RWPE1 (cell line): Measurements from ENCODE around the gene LRRC47.

Experiments used
- CTCF ChIA-PET: fragments of 350-600 bp; sonication (Branson Sonifier 250); formaldehyde crosslinking; extraction: SDS; loops from one replicate; lab custom pipeline; 2021; lab: Yijun Ruan, JAX
- POLR2A ChIA-PET: fragments of 400-600 bp; formaldehyde crosslinking; extraction: SDS; loops from one replicate; lab custom pipeline; 2020; ENCODE audit warnings: antibody characterized with exemption; ENCODE audit not compliant: low non-redundant PET; lab: Yijun Ruan, JAX
- DNase-seq: peaks from one replicate; pipeline ENCODE4 v3.0.0; 2012; ENCODE audit warnings: low spot score
- H3K27ac ChIP-seq: fragments of 450-650 bp; 2 replicates; pipeline ENCODE4 v1.5.1; 2017
- TF ChIP-seq, protein P1 (sequence below): fragments of 450-650 bp; conservative IDR thresholded peaks from 2 replicates; pipeline ENCODE4 v1.5.1; 2017; ENCODE audit warnings: low read depth, mild to moderate bottlenecking

The LRRC47 gene

DNA sequence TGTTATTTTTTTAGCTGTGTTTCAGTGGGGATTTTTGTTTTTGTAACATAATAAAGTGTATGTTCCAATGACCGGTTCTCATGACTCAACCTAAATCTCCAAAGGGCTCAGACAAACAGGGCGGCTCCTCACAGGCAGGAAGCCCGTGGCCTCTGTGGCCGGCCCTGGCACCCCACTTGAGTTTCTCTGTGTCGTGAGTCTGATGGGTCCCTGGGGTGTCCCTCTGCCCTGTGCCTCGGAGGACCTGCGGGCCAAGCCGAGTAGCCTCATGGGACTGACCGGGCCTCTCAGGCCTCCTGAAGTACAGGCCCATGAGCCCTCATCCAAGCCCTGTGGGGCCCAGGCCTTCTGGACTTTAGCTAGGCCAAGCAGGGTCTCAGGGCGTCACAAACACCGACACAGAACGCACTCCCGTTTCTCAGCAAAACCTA is 60.2 kb downstream of the LRRC47 start:
- DNase-seq: no peak
- TF ChIP-seq, protein P1, sequence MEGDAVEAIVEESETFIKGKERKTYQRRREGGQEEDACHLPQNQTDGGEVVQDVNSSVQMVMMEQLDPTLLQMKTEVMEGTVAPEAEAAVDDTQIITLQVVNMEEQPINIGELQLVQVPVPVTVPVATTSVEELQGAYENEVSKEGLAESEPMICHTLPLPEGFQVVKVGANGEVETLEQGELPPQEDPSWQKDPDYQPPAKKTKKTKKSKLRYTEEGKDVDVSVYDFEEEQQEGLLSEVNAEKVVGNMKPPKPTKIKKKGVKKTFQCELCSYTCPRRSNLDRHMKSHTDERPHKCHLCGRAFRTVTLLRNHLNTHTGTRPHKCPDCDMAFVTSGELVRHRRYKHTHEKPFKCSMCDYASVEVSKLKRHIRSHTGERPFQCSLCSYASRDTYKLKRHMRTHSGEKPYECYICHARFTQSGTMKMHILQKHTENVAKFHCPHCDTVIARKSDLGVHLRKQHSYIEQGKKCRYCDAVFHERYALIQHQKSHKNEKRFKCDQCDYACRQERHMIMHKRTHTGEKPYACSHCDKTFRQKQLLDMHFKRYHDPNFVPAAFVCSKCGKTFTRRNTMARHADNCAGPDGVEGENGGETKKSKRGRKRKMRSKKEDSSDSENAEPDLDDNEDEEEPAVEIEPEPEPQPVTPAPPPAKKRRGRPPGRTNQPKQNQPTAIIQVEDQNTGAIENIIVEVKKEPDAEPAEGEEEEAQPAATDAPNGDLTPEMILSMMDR: no peak
- H3K27ac ChIP-seq: peak overlapping the region; percentile 76
- ChIA-PET CTCF (no interaction called here), POLR2A (no interaction called here)

- CTCF ChIA-PET: no interaction called here
Measured at GRCh38 chr1:3735688-3736087, 60.6 kb downstream of the LRRC47 start.

DNA sequence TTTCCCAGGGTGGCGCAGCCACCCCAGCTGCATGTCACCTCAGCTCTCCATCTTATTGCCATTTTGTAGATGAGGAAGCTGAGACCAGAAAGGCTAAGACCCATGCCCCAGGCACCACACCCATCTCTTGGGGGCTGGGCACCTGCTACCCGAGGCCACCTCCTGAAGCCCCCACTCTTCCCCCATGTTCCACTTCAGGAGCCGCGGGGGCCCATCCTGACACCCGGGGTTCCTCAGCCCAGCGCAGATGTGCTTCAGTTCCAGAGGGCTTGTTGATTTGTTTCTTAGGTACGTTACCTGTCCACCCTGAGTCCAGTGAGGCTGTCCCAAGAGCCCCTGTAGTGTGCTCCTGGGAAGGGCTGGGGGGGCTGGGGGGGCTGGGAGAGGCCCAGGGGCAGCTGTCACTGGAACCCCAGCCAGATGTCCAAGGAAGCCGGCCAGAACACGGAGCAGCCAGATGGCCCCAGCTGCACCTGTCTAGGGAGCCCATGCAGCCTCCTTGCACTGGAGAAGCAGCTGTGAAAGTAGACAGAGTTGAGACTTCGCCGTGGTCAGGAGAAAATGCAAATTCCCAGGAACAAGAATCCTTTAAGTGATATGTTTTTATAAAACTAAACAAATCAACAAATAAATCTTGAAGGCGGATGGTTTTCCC is 61.1 kb downstream of the LRRC47 start:
- no peak for DNase-seq
- CTCF ChIA-PET: interaction anchor here (0.6 kb wide), 1 partner anchor 20 kb away, joined by 3 read pairs; no protein-coding TSS in a partner anchor
- H3K27ac ChIP-seq: peak overlapping the region; percentile 76

More at GRCh38 chr1:3735688-3736087, 60.6 kb downstream of the LRRC47 start:
- DNase-seq: no peak
- TF ChIP-seq, protein P1: no peak
- peak overlapping the region; percentile 76 for H3K27ac ChIP-seq
- POLR2A ChIA-PET: no interaction called here

GRCh38 chr1:3734602-3735001 is 61.7 kb downstream of the LRRC47 start:
- H3K27ac ChIP-seq: peak overlapping the region; percentile 76
- no peak for DNase-seq
- POLR2A ChIA-PET: no interaction called here
- CTCF ChIA-PET: interaction anchor here (0.6 to 0.7 kb wide), 2 partner anchors 20 to 170 kb away, joined by 3 to 4 read pairs; no protein-coding TSS in a partner anchor
- TF ChIP-seq, protein P1: no peak

More for the DNA sequence above, 61.1 kb downstream of the LRRC47 start:
- POLR2A ChIA-PET: no interaction called here
- TF ChIP-seq, protein P1: no peak

DNA sequence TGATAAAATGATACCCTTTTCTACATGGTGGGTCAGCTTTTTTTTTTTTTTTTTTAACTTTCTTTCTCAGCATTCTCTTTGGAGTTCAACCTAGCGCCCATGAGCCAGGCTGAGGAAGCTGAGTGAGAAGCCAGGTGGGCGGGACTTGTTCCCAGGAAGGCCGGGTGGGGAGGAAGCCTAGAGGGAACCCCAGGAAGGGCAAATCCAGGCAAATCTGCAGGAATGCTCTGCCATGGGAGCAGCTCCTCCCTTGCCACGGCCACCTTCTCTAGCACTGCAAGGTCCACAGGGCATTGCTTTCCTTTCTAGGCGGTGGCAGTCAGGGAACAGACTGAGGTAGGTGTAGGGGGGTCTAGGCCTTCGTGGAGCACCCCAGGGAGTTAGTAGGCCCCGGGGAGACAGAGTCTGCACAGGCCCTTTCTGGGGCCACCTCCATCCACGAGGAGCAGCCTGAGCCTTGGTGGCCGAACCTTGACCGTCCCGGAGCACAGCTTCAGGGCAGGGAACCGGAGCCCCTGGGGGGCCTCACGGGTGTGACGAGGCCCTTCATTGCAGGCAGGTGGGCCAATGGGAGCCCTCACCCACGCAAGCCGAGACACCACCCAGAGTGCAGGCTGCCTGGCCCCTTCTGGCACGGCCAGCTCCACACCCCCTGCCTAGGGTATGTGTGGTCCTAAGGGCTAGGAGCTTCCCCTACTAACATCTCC is 62.3 kb downstream of the LRRC47 start:
- CTCF ChIA-PET: interaction anchor here (0.7 kb wide), 1 partner anchor 169 kb away, joined by 4 read pairs; no protein-coding TSS in a partner anchor
- TF ChIP-seq, protein P1: no peak
- POLR2A ChIA-PET: interaction anchor here (0.6 kb wide), 1 partner anchor 135 kb away, joined by 4 read pairs; no protein-coding TSS in a partner anchor
- no peak for DNase-seq
- peak overlapping the region; percentile 76 for H3K27ac ChIP-seq

DNA sequence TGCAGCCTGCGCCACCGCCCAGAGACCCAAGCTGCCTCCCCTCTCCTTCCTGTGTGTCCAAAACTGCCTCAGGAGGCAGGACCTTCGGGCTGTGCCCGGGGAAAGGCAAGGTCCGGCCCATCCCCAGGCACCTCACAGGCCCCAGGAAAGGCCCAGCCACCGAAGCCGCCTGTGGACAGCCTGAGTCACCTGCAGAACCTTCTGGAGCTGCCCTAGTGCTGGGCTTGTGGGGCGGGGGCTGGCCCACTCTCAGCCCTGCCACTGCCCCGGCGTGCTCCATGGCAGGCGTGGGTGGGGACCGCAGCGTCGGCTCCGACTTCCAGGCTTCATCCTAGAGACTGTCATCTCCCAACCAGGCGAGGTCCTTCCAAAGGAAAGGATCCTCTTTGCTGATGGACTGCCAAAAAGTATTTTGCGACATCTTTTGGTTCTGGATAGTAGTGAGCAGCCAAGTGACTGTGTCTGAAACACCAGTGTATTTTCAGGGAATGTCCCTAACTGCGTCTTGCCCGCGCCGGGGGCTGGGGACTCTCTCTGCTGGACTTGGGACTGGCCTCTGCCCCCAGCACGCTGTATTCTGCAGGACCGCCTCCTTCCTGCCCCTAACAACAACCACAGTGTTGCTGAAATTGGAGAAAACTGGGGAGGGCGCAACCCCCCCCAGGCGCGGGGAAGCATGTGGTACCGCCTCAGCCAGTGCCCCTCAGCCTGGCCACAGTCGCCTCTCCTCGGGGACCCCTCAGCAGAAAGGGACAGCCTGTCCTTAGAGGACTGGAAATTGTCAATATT is 63.0 kb downstream of the LRRC47 start:
- TF ChIP-seq, protein P1: no peak
- ChIA-PET CTCF (no interaction called here), POLR2A (interaction anchor here (0.6 kb wide), 1 partner anchor 134 kb away, joined by 4 read pairs; no protein-coding TSS in a partner anchor)
- H3K27ac ChIP-seq: peak overlapping the region; percentile 76
- no peak for DNase-seq
